IMR-90 (cell line): ENCODE results near the gene MAPK1.

ENCODE experiments used
- BHLHE40 ChIP-seq: fragments of 150-350 bp; IDR thresholded peaks from 2 replicates; pipeline ENCODE4 v1.6.1; 2016; ENCODE audit warnings: mild to moderate bottlenecking, low read depth, low read length
- CHD1 ChIP-seq: IDR thresholded peaks from 2 replicates; pipeline ENCODE4 v1.6.1; 2012; ENCODE audit warnings: low read depth, low read length, improper control_type of control experiment
- ELK1 ChIP-seq: fragments of 150-350 bp; IDR thresholded peaks from 2 replicates; pipeline ENCODE4 v1.6.1; 2016; ENCODE audit warnings: low read depth, mild to moderate bottlenecking, low read length, moderate library complexity, borderline replicate concordance
- POLR2A ChIP-seq: IDR thresholded peaks from 2 replicates; pipeline ENCODE4 v1.6.1; 2012; ENCODE audit warnings: mild to moderate bottlenecking, low read depth, low read length
- RAD21 ChIP-seq: IDR thresholded peaks from 2 replicates; pipeline ENCODE4 v1.6.1; 2012; ENCODE audit warnings: low read length, improper control_type of control experiment
- TF ChIP-seq, protein P1 (sequence below): conservative IDR thresholded peaks from 2 replicates; pipeline ENCODE4 v1.5.1; 2012; ENCODE audit warnings: mild to moderate bottlenecking, low read depth, low read length, improper control_type of control experiment

DNA sequence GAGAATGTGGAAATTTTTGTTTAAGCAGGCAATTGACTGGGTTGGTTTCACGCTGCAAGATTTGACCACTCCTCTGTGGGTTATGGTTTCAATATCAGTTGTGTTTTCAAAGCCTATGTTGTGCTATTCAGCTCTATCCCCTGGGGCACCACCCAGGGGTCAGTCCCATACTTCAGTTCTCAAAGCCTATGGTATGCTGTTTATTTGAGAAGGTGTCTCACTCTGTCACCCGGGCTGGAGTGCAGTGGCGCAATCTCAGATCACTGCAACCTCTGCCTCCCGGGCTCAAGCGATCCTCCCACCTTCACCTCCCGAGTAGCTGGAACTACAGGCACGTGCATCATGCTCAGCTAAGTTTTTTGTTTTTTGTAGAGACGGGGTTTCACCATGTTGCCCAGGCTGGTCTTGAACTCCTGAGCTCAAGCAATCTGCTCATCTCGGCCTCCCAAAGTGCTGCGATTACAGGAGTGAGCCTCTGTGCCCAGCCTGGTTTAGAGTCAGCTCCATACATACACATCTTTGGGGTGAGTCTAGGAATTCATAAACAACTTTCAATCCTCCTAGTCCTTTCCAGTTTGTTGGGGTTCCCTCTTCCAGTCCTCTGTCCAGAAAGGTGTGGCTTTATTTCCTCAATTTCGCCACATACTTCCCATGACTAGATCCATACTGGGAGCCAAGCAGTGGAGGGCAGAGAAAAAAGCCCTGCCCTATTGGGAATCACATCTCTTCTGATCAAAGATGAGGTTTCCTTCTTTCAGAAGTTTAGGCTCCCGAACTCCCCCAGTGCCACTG, 35.0 kb upstream of the MAPK1 start:
- TF ChIP-seq POLR2A: no peak
- TF ChIP-seq, protein P1, sequence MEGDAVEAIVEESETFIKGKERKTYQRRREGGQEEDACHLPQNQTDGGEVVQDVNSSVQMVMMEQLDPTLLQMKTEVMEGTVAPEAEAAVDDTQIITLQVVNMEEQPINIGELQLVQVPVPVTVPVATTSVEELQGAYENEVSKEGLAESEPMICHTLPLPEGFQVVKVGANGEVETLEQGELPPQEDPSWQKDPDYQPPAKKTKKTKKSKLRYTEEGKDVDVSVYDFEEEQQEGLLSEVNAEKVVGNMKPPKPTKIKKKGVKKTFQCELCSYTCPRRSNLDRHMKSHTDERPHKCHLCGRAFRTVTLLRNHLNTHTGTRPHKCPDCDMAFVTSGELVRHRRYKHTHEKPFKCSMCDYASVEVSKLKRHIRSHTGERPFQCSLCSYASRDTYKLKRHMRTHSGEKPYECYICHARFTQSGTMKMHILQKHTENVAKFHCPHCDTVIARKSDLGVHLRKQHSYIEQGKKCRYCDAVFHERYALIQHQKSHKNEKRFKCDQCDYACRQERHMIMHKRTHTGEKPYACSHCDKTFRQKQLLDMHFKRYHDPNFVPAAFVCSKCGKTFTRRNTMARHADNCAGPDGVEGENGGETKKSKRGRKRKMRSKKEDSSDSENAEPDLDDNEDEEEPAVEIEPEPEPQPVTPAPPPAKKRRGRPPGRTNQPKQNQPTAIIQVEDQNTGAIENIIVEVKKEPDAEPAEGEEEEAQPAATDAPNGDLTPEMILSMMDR: no peak
- TF ChIP-seq CHD1: no peak
- no peak for TF ChIP-seq BHLHE40
- TF ChIP-seq ELK1: no peak
- TF ChIP-seq RAD21: no peak
